Thymus (tissue), 11 donors: ENCODE data around the gene KCNC4. TPM values are rescaled to one million over a fixed set of nuclear protein-coding genes. Genes with fewer than 3 reads are reported as not detected.
A peak's percentile ranks its signal among the peaks of the same experiment; 100 is the strongest.

Experiments
- DNase-seq, 9 donors: peaks; one replicate each; pipeline ENCODE4 v3.0.0-alpha.2; 2013; ENCODE audit warnings: low spot score in 9 of 9, low read depth in 6 of 9, missing footprints in 1 of 9
- H3K27ac ChIP-seq, 2 donors: one replicate each; pipeline ENCODE4 v1.5.1; 2013; ENCODE audit warnings: control low read depth in 1 of 2, low read depth in 1 of 2, low read length in 1 of 2, mild to moderate bottlenecking in 1 of 2, moderate library complexity in 1 of 2
- H3K27me3 ChIP-seq, 2 donors: one replicate each; pipeline ENCODE4 v1.5.1; 2013; ENCODE audit warnings: low read length in 1 of 2; ENCODE audit not compliant: control insufficient read depth in 2 of 2, insufficient read depth in 1 of 2
- H3K36me3 ChIP-seq, 2 donors: one replicate each; pipeline ENCODE4 v1.5.1; 2013; ENCODE audit warnings: low read length in 1 of 2, mild to moderate bottlenecking in 1 of 2, moderate library complexity in 1 of 2; ENCODE audit not compliant: control insufficient read depth in 2 of 2, insufficient read depth in 2 of 2
- H3K4me1 ChIP-seq, 2 donors: one replicate each; pipeline ENCODE4 v1.5.1; 2013; ENCODE audit warnings: low read length in 2 of 2; ENCODE audit not compliant: control insufficient read depth in 2 of 2, insufficient read depth in 2 of 2
- H3K4me3 ChIP-seq, 2 donors: one replicate each; pipeline ENCODE4 v1.5.1; 2013; ENCODE audit warnings: low read length in 2 of 2, control low read depth in 1 of 2, mild to moderate bottlenecking in 1 of 2
- H3K9me3 ChIP-seq, 2 donors: one replicate each; pipeline ENCODE4 v1.5.1; 2013; ENCODE audit warnings: low read length in 1 of 2, mild to moderate bottlenecking in 1 of 2; ENCODE audit not compliant: control insufficient read depth in 2 of 2, insufficient read depth in 1 of 2
- WGBS: extraction: QIAGEN DNeasy Blood & Tissue Kit; methylation state at CpG from one replicate; pipeline ENCODE4 v1.1.7; 2013; 5-methylcytosine and 5-hydroxymethylcytosine counted together
- polyA plus RNA-seq: library from polyadenylated mRNA; stranded (reverse); fragments of 200-250 nt; gene quantifications from one replicate; pipeline ENCODE4 v1.2.3, GENCODE V29; 2013
- total RNA-seq: library from RNA; stranded (reverse); fragments of 120-200 nt; gene quantifications from one replicate; pipeline ENCODE4 v1.2.4, GENCODE V29; 2013
- donor health status: healthy.

The KCNC4 gene
- total and polyA plus RNA-seq, 2 donors: 3.0 to 4.0 TPM

DNA sequence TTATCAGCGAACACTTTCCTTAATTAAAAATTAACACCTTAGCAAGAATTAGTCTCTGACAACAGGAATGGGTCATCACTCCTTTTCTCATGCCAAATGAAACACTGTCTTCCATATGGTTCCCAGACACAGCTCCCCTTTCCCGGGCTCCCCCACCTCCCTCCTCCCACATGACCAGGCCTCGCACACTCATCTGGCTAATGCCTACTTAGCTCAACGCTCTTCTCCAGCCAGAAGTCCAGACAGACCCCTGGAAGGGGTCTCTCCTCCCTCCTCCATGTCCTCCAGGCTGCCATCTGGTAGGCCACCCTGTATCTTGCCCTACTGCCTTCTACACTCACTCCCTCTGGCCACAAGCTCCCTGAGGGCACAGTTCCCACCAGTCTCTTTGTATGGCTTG is 39.9 kb downstream of the KCNC4 start:
- no peak for DNase-seq
- Histone ChIP-seq H3K4me1 (no peaks in the 10 kb centered on the region), H3K36me3 (no peaks in the 10 kb centered on the region), H3K4me3 (no peak overlapping the region), H3K27me3 (no peaks in the 10 kb centered on the region), H3K9me3 (no peaks in the 10 kb centered on the region), H3K27ac (no peak overlapping the region)
- WGBS: 87% methylated on average over 4 of the region's 4 CpGs

DNA sequence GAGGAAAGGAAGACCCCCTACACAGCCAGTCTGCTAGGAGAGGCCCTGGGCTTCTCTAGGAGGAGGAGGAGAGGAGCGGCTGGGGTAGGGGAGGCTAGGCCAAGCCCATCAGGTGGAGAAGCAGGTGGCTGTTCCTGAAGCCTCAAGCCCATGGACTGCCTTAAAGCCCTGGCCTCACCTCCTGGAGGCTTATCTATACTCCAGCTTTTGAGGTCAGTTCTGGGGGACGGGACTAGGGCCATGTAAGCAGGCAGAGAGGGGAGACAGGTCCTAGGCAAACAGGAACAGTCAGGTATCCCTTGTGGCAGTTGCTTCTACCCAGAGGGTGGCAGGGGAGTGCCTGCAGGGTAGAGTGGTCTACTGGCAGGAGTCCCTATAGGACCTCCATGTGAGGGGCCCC is 40.6 kb downstream of the KCNC4 start:
- H3K4me1 ChIP-seq: no peaks in the 10 kb centered on the region
- H3K9me3 ChIP-seq: no peaks in the 10 kb centered on the region
- H3K27ac ChIP-seq: no peak overlapping the region
- WGBS: 73% methylated on average over 2 of the region's 2 CpGs
- DNase-seq: no peak
- no peaks in the 10 kb centered on the region for H3K27me3 ChIP-seq
- H3K4me3 ChIP-seq: no peak overlapping the region
- H3K36me3 ChIP-seq: no peaks in the 10 kb centered on the region

DNA sequence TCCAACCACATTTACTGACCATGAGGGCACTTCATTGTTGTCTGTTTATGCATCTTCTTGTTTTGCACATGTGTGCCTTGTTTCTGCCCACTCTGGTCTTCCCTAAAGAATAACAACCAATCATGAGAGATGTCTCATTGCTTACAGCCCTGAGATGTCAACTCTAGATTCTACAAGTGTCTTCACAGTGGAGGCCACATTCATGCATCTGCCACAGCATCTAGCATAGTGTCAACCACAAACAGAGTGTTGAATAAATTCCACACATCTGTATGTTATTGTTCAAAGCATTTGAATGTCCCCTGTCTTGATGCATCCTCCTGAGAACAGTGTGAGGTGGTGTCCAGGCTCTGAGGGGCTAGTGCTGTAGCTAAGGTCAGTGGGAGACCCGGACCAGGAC is 43.1 kb downstream of the KCNC4 start:
- no peak for DNase-seq

DNA sequence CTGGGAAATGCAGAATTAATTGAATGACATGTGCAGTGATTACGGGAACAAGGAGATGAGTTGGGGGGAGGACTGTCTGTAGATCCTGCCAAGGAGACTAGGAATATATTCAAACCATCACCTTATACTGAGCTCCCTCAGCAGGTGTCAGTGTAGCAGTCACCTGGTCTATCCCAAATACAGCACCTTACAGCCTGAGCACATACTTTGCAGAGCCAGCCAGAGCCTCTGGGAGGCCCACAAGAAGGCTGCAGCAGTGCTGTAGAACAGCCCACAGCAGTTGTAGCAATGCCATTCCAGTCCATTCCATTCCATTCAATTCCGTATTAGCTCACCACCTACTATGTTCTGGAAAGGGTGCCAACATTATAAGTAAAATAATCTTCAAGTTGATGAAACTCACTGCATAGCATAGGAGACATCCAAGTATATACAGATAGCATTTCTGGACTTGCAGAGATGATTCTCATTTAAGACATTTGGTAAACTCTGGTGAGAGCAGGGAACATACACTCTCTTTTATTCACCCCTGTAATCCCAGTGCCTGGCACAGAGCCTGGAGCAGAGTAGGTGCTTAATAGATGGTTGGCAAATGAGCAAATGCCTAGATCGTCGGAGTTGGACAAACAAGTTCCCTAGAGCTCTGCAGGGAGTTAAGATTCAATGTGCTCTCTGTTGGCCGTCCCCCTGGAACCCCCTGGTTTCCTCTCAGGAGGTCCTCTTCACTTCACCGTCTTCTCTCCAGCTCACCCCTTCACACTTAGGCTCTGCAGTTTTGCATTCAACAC is 44.7 kb downstream of the KCNC4 start:
- no peaks in the 10 kb centered on the region for H3K4me1 ChIP-seq
- no peak for DNase-seq
- no peak overlapping the region for H3K27ac ChIP-seq
- WGBS: 91% methylated on average over 6 of the region's 6 CpGs
- no peaks in the 10 kb centered on the region for H3K27me3 ChIP-seq
- H3K36me3 ChIP-seq: no peaks in the 10 kb centered on the region
- H3K9me3 ChIP-seq: no peaks in the 10 kb centered on the region
- no peak overlapping the region for H3K4me3 ChIP-seq

More for the DNA sequence above, 43.1 kb downstream of the KCNC4 start:
- WGBS: 94% methylated on average over 1 of the region's 1 CpG
- Histone ChIP-seq H3K4me3 (no peak overlapping the region), H3K36me3 (no peaks in the 10 kb centered on the region), H3K27ac (no peak overlapping the region), H3K4me1 (no peaks in the 10 kb centered on the region), H3K27me3 (no peaks in the 10 kb centered on the region), H3K9me3 (no peaks in the 10 kb centered on the region)

DNA sequence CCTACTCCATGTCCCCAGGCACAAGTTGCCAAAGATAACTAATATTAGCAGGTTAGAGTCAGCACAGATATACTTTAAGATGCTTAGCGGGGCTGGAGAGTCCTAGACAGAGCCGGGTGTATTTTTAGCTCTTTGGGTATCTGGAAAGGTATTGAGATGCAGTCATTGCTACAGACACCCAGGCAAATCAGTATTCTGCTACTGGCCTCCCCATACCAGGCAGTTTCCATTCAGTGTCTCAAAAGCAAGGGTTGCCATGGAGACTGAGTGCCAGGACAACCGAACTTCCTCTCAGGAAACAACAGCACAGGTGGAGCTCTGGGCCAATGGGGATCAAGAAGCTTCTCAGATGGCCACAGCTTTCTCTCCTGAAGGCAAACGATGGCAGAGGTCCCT is 45.3 kb downstream of the KCNC4 start:
- Histone ChIP-seq H3K9me3 (no peaks in the 10 kb centered on the region), H3K27ac (no peak overlapping the region), H3K36me3 (no peaks in the 10 kb centered on the region), H3K27me3 (no peaks in the 10 kb centered on the region), H3K4me1 (no peaks in the 10 kb centered on the region), H3K4me3 (no peak overlapping the region)
- WGBS: 36% methylated on average over 4 of the region's 4 CpGs
- peak in 1 of 9 donors; percentile 25 for DNase-seq

DNA sequence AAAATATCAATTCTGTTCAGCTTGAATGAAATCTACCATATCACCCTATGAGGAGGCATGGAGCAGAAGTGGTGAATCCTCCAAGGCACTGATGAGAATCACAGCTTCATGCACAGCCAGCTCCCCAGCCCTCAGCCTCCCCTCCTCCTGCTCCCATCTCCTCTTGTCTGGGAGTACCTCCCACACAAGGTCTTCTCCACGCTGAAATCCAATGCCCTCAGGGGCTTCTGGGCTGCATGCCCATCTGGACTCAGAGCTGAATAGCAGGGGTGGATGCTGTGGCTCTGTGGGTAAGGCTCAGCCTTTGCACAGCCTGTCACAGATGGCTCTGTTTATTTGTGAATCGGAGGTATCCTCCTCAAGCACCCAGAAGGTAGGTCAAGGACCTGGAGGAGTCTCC is 48.6 kb downstream of the KCNC4 start:
- Histone ChIP-seq H3K27ac (no peak overlapping the region), H3K27me3 (no peaks in the 10 kb centered on the region), H3K4me1 (no peaks in the 10 kb centered on the region), H3K36me3 (no peaks in the 10 kb centered on the region), H3K9me3 (no peaks in the 10 kb centered on the region), H3K4me3 (no peak overlapping the region)
- 92% methylated on average over 2 of the region's 2 CpGs for WGBS
- no peak for DNase-seq

DNA sequence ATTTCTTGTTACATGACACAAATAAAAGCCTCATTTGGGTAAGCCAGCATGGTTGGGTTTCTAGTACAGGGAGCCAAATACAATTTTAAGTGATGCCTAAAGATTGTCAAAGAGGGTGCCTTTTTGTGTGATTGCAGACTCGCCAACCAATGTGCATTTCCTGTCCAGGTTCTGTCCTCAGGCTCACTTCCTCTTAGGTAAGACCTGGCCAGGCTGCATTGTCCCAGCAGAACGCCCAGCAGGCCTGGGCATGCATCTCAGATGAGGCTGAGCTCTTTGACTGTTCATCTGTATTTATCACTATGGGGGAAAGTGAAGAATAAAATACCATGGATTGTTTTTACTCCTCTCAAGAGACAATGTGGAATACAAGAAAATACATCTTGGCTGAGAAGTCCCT is 49.7 kb downstream of the KCNC4 start:
- 81% methylated on average over 2 of the region's 2 CpGs for WGBS
- H3K27ac ChIP-seq: no peak overlapping the region
- H3K4me1 ChIP-seq: no peaks in the 10 kb centered on the region
- H3K27me3 ChIP-seq: no peaks in the 10 kb centered on the region
- H3K4me3 ChIP-seq: no peak overlapping the region
- H3K9me3 ChIP-seq: no peaks in the 10 kb centered on the region
- H3K36me3 ChIP-seq: no peaks in the 10 kb centered on the region
- no peak for DNase-seq

Other genes with a start within 250 kb of the KCNC4 start
- 19.3 TPM for gene AHCYL1, start 225.5 kb upstream of the KCNC4 start, total RNA-seq
- 33.7 TPM for gene AHCYL1, start 225.5 kb upstream of the KCNC4 start, polyA plus RNA-seq
- gene STRIP1, start 175.7 kb upstream of the KCNC4 start, total RNA-seq: 21.6 TPM
- 20.8 TPM for gene STRIP1, start 175.7 kb upstream of the KCNC4 start, polyA plus RNA-seq
- gene ALX3, start 139.6 kb upstream of the KCNC4 start, total RNA-seq: 0.14 TPM
- 0.16 TPM for gene ALX3, start 139.6 kb upstream of the KCNC4 start, polyA plus RNA-seq
- not detected for gene UBL4B, start 97.9 kb upstream of the KCNC4 start, total RNA-seq
- gene UBL4B, start 97.9 kb upstream of the KCNC4 start, polyA plus RNA-seq: 0.11 TPM
- gene SLC6A17, start 59.8 kb upstream of the KCNC4 start, total RNA-seq: under 0.01 TPM
- 0.30 TPM for gene SLC6A17, start 59.8 kb upstream of the KCNC4 start, polyA plus RNA-seq
- gene RBM15, start 129.1 kb downstream of the KCNC4 start, total RNA-seq: 26.0 TPM
- 5.6 TPM for gene RBM15, start 129.1 kb downstream of the KCNC4 start, polyA plus RNA-seq
- 0.71 TPM for gene SLC16A4, start 180.7 kb downstream of the KCNC4 start, total RNA-seq
- gene SLC16A4, start 180.7 kb downstream of the KCNC4 start, polyA plus RNA-seq: 2.8 TPM
- gene LAMTOR5, start 197.4 kb downstream of the KCNC4 start, total RNA-seq: 144 TPM
- 296 TPM for gene LAMTOR5, start 197.4 kb downstream of the KCNC4 start, polyA plus RNA-seq
- gene PROK1, start 240.8 kb downstream of the KCNC4 start, total RNA-seq: 0.19 TPM
- gene PROK1, start 240.8 kb downstream of the KCNC4 start, polyA plus RNA-seq: 0.50 TPM